Bronchial epithelial cell (primary cell): ENCODE measurements around the gene ZNF827. TPM values are rescaled to one million over a fixed set of nuclear protein-coding genes. Genes with fewer than 3 reads are reported as not detected.

ENCODE experiments used
- DNase-seq: peaks from one replicate; pipeline ENCODE4 v3.0.0-alpha.2; 2010; ENCODE audit warnings: low read depth
- FAIRE-seq: peaks from 2 replicates; lab custom pipeline; 2011; peaks lifted over from hg19 to GRCh38; lab: Jason Lieb, UNC
- H3K27me3 ChIP-seq: 2 replicates; pipeline ENCODE4 v1.5.1; 2011; ENCODE audit warnings: low read length; ENCODE audit not compliant: control insufficient read depth, insufficient read depth
- H3K36me3 ChIP-seq: 2 replicates; pipeline ENCODE4 v1.5.1; 2011; ENCODE audit warnings: low read length; ENCODE audit not compliant: control insufficient read depth, insufficient read depth
- H3K4me3 ChIP-seq: 2 replicates; pipeline ENCODE4 v1.5.1; 2011; ENCODE audit warnings: mild to moderate bottlenecking, low read depth, low read length, control low read depth
- CTCF ChIP-seq: IDR thresholded peaks from 2 replicates; pipeline ENCODE4 v1.5.1; 2011; ENCODE audit warnings: mild to moderate bottlenecking, moderate library complexity, low read length, control low read depth, inconsistent platforms; ENCODE audit not compliant: insufficient read depth, severe bottlenecking
- total RNA-seq: library from RNA; depleted of rRNA; stranded (reverse); fragments of >200 nt; gene quantifications from 2 replicates; pipeline ENCODE4 v1.2.1, GENCODE V29; 2014

Gene ZNF827
- total RNA-seq, 1 donor from 2014 or later: 2.1 TPM

GRCh38 chr4:145945431-145946155 is 7.0 kb upstream of the ZNF827 start:
- TF ChIP-seq CTCF: no peak
- Histone ChIP-seq H3K36me3 (no peaks in the 10 kb centered on the region), H3K27me3 (no peaks in the 10 kb centered on the region), H3K4me3 (no peak overlapping the region)
- FAIRE-seq (peak; percentile 97), DNase-seq (peak; percentile 90)

GRCh38 chr4:145944886-145945285 is 6.3 kb upstream of the ZNF827 start:
- FAIRE-seq: no peak
- DNase-seq: no peak
- Histone ChIP-seq H3K4me3 (no peak overlapping the region), H3K36me3 (no peaks in the 10 kb centered on the region), H3K27me3 (no peaks in the 10 kb centered on the region)
- no peak for TF ChIP-seq CTCF

- Histone ChIP-seq H3K36me3 (no peaks in the 10 kb centered on the region), H3K4me3 (no peak overlapping the region), H3K27me3 (no peaks in the 10 kb centered on the region)
- peak; percentile 39 for DNase-seq
- no peak for TF ChIP-seq CTCF
- no peak for FAIRE-seq
Measured at GRCh38 chr4:145939856-145940255, 1.2 kb upstream of the ZNF827 start.

GRCh38 chr4:145939441-145939750 is 773 bp upstream of the ZNF827 start:
- H3K27me3 ChIP-seq: no peaks in the 10 kb centered on the region
- no peak overlapping the region for H3K4me3 ChIP-seq
- no peak for TF ChIP-seq CTCF
- H3K36me3 ChIP-seq: no peaks in the 10 kb centered on the region
- FAIRE-seq: no peak
- DNase-seq: no peak

GRCh38 chr4:145937971-145938611 is 532 bp downstream of the ZNF827 start:
- FAIRE-seq (no peak), DNase-seq (peak; percentile 39)
- Histone ChIP-seq H3K27me3 (no peaks in the 10 kb centered on the region), H3K4me3 (peak overlapping the region; percentile 78), H3K36me3 (no peaks in the 10 kb centered on the region)
- TF ChIP-seq CTCF: no peak
